NOMO-1 treated with DMSO at 0.1 percent for 48 hours (cell line): Measurements from ENCODE around the gene PTGDR2.
"Not testable (repeated sequence)": the region's sequence is repeated elsewhere in the genome, so short reads cannot be mapped to it uniquely, and the experiment has no call there.

Source experiments
- DNase-seq: peaks from one replicate; lab custom pipeline; 2025; ENCODE audit not compliant: unreplicated experiment; lab: John Stamatoyannopoulos, UW

Gene PTGDR2

DNA sequence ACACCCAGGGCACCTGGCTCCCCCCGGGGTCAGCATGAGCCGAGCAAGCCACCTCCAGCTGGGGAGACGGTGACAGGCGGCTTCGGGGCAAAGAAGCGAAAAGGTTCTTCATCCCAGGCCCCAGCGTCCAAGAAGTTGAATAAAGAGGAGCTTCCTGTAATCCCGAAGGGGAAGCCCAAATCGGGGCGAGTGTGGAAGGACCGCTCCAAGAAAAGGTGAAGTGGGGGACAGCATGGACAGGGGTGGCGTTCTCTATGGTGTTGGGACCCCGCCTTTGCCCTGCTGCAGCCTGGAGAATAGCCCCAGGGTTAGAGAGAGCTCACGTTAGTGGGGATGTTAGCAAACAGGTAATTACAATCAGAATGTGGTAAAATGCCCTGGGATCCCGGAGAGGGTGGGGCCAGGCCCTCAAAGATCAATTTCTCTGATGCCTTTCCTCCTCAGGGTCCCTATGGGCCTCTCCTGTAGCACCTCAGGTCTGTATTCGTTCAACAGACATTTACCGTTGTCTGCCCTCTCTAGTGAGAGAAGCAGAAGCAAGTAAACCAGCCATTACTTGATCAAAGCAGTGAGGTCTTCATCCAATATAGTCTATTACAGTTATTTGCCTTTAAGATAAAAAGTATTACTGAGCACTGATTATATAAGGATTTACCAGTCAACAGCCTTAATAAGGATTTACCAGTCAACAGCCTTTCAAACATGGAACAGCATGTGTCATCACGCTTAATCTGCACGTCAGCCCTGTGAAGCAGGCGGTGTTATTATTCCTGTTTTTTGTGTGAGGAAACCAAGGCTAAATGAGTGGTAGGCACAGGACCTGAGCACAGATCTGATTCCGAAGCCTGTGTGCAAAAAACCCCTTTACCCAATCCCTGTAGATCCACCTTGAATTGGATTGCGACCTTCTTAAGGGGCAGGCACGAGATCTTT is 12.8 kb downstream of the PTGDR2 start:
- DNase-seq: no peak

- peak; percentile 84 for DNase-seq
Observed at GRCh38 chr11:60841797-60842667, 13.7 kb downstream of the PTGDR2 start, which contains the start of gene CCDC86. Gene CCDC86 (plus strand): TSS chr11:60842113. CDS start chr11:60842125, 12 bp downstream.

GRCh38 chr11:60840470-60841430 is 15.0 kb downstream of the PTGDR2 start:
- DNase-seq: no peak

DNA sequence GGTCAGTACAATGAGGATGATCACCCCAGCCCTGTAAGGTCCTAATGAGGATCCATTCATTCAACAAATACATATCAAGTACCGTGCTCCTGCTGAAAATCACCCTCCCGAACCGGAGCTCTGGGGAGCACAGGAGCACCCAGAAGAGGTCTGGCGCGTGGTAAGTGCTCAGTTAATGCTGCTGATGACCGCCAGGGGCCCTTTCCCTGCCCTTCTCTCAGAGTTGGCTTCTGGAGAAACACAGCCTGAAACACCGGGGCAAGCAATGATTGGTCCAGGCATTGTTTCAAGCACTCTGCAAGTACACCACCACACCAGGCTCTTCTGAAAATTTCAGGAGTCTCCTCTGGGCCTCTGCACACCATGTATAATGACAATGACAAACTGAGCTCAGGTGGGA is 17.6 kb downstream of the PTGDR2 start:
- no peak for DNase-seq

DNA sequence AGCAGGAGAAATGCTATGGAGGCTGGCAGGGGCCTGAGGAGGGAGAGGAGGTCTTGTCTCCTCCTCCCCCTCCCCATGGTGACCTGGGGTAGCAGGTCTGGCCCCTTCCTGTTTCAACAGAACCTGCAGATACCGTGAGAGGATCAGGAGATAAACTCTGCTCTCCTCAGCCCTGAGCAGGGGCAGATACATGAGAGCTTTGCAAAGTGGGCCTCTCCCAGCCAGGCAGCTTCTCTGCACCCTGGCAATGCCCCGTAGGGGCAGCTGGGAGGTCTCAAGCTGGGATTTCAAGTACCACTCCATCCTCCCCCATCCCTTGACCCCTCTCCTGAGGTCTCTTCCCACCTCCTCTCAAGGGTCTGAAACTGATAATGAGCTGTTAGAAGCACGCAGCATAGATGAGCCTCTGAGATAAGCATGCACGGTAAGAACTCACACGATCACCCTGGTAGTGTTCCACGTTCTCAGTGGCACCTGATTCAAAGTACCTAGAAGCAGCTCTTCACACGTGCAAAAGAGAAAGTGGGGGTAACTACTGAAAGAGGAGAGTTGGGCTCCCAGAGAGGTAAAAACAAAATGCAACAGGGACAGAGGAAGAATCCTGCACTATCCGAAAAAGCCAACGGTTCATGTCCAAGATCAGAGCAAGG is 18.8 kb downstream of the PTGDR2 start:
- DNase-seq: no peak

GRCh38 chr11:60835534-60835846 is 20.3 kb downstream of the PTGDR2 start:
- peak; percentile 67 for DNase-seq

DNA sequence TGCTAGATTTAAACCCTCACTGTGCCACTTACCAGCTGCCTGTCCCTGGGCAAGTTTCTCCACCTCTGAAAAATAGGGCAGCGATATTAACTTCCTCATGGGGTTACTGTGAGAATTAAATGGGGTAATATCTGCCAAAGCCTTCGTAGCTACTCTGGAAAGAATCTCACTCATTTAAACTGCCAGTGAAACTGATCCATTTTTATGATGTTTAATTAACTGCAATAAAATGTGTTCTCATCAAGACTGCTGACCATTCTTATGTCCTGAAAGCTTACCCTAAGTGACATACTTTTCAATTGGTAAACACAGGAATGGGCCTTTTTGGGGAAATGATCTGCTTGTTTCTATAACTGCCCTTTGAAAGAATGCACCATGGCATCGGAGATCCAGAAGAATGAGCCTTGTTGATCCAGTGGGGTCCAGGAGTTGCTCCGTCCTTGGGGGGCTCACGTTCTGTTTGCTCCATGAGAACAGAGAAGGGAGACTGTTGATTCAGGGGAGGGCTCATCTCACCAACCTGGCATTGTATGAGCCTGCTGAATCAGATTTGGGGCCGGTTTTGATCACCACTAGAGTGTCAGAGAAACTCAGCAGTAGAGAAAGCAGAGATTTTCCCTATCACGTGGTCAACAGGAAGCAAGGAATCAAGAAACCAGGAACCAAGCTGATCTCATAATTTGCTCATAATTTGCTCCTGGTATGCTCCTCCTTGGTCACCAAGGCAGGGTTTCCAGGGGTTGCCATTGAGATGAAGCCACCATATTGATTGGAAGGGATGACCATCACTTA is 20.8 kb downstream of the PTGDR2 start:
- no peak for DNase-seq

GRCh38 chr11:60831501-60832079 is 24.2 kb downstream of the PTGDR2 start:
- DNase-seq: no peak

- DNase-seq: peak; percentile 65
Observed at GRCh38 chr11:60831143-60831500, 24.6 kb downstream of the PTGDR2 start.

DNA sequence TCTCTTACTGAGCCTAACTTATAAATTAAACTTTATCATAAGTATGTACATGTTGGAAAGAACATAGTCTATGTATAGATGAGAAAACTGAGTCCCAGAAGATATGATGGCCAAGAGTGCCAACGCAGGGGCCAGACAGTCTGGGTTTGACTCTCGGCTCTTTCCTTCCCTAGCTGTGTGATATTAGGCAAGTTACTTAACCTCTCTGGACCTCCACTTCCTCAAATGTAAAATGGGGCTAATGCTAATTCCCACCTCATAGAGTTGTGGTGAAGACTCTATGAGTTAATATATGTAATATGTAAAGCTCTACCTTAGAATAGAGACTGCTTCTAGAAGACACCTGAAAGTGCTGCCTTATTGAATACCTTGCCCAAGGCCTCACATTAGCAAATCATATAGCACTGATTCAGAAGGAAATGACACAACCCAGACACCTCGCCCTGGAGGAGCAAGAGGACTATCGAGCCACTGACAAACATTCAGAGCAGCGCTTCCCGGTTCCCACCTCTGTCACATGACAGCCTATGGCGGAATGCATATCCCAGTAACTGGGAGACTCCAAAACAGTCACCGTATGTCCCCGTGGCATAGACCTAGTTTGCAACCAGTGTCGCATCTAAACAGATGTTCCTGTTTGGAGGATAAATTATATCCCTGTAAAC is 25.1 kb downstream of the PTGDR2 start:
- DNase-seq: no peak

DNA sequence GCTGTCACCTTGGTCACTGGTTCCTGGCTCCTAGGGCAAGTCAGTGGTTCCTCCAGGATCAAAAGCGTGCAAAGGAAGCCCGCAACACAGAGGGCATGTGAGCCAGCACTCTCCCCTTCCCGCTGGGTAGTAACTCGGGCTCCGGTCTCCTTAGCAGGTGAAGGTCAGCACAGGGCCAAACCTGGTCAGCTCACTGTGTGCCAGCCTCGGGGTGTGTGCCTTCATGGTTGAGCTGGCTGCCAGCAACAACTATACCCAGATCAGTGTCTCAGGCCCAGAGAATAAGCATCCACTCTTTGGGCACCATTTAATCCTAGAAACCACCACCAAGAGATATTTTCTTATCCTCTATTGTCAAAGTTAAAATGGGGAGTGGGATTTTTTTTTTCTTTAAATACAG is 30.0 kb downstream of the PTGDR2 start:
- DNase-seq: no peak

- DNase-seq: no peak
Observed at GRCh38 chr11:60825118-60825517, 30.6 kb downstream of the PTGDR2 start.

- DNase-seq: not testable (repeated sequence)
Observed at GRCh38 chr11:60823745-60824306, 31.9 kb downstream of the PTGDR2 start.

DNA sequence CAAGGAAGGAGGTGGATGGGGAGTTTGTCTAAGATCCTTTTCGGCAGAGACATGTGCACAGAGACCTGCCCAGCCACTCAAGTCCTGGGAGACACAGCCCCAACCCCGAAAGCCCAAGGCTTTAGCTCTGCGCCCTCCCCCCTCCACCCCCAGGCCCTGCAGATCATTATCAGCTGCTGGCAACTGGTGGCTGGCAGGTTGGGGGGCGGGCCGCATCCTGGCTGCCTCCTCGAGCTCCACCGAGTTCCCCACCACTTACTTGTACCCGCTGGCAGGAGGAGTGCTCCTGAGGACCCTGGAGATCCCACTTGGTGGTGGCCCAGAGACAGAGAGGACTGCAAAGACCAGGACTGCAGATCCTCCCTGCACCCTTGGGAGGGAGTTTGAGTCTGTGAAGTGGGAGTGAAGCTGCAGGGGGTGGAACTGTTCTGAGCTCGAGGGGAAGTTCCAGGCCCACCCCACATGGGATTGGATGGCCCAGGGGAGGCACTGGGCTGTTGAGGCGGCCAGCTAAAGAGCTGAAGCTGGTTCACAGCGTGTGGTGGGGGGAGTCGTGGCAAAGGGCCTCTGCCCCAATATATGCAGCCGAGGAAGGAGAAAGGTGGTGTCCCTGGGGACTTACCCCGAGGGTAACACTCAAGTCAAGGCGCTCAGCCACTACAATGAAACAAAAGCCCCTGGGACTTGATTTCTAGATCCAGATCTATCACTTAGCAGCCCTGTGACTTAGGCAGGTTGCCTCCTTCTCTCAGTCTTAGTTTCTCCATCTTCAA is 33.7 kb downstream of the PTGDR2 start:
- DNase-seq: no peak

DNA sequence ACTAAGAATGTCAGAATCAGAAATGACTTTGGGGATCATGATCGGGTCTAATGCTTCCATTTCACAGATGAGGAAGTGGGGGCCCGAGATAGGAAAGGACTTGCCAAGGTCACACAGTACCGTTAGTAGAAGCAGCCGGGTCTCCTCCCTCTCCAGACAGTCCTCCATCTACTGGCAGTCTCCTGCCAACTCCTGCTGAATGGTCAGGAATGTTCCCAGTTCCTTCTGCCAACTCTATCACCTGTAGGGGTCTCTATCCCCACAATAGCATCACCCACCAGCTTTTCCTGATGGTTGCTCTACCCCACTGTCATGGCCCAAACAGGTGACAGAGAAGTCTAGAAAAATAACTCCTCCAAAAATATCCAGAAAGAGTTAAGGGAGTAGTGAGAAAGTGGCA is 37.7 kb downstream of the PTGDR2 start:
- no peak for DNase-seq

GRCh38 chr11:60816590-60817157 is 39.1 kb downstream of the PTGDR2 start:
- no peak for DNase-seq

DNA sequence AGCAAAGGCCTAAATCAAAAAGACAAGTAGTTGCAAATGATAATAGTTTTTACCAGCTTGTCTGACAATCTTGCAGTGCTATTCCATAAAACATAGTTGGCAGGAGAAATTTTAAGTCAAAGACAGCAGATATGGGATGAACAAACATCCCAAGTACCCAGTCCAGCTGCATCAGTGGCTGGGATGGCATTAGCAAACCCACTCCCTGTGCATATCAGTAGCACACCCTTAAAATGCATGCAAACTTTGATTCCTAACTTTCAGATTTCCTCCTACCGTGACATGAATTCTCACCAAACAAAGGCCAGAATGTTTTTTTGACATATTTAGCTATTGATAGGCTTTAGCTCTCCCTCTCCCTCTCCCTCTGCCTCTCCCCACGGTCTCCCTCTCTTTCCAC is 41.6 kb downstream of the PTGDR2 start:
- DNase-seq: no peak
